Central memory CD8-positive, alpha-beta T cell (primary cell): ENCODE results near the gene CHTOP.
A peak's percentile ranks its signal among the peaks of the same experiment; 100 is the strongest.

Experiments used
- ATAC-seq: fragments of 150-1000 bp; cut with Tn5 transposase; replicated peaks from 2 replicates; pipeline ENCODE4 v1.10.0; 2022; ENCODE audit warnings: mild to moderate bottlenecking, moderate FRiP score, moderate number of reproducible peaks; ENCODE audit not compliant: poor library complexity, severe bottlenecking; ENCODE audit errors: extremely low read depth
- DNase-seq, 2 donors: peaks; one replicate each; pipeline ENCODE4 v3.0.0; 2021; ENCODE audit warnings: low spot score in 2 of 2
- H3K27ac Mint-ChIP-seq: one replicate; pipeline ENCODE4 v1.8.0; 2022; ENCODE audit warnings: low read depth, mild to moderate bottlenecking, moderate library complexity, mixed read lengths
- H3K27me3 Mint-ChIP-seq: one replicate; pipeline ENCODE4 v1.8.0; 2022; ENCODE audit warnings: mixed read lengths
- H3K36me3 Mint-ChIP-seq: one replicate; pipeline ENCODE4 v1.8.0; 2022; ENCODE audit warnings: mild to moderate bottlenecking, moderate library complexity, mixed read lengths; ENCODE audit not compliant: insufficient read depth
- H3K4me1 Mint-ChIP-seq: one replicate; pipeline ENCODE4 v1.8.0; 2022; ENCODE audit warnings: mixed read lengths
- H3K4me3 Mint-ChIP-seq: one replicate; pipeline ENCODE4 v1.8.0; 2022; ENCODE audit warnings: mild to moderate bottlenecking, moderate library complexity, mixed read lengths
- H3K9me3 Mint-ChIP-seq: one replicate; pipeline ENCODE4 v1.8.0; 2022; ENCODE audit warnings: mixed read lengths

The CHTOP gene

GRCh38 chr1:153615406-153615805, 18.5 kb upstream of the CHTOP start:
- no peak for DNase-seq
- H3K27ac Mint-ChIP-seq: no peak overlapping the region
- ATAC-seq: no peak

GRCh38 chr1:153616144-153616916, 17.5 kb upstream of the CHTOP start, which contains the start of gene S100A14:
S100A14 (minus strand) TSS chr1:153616325; CDS start chr1:153615858, 467 bp downstream.
- no peak within 1 kb of the TSS for H3K27ac Mint-ChIP-seq
- H3K4me1 Mint-ChIP-seq: no peaks in the 10 kb centered on the region
- H3K4me3 Mint-ChIP-seq: no peak within 1 kb of the TSS
- ATAC-seq: no peak
- peaks cover 5% of the 10 kb centered on the region for H3K36me3 Mint-ChIP-seq
- no peak for DNase-seq
- H3K27me3 Mint-ChIP-seq: peaks cover 14% of the 10 kb centered on the region
- H3K9me3 Mint-ChIP-seq: no peaks in the 10 kb centered on the region

More at GRCh38 chr1:153615406-153615805, 18.5 kb upstream of the CHTOP start:
- Mint-ChIP-seq H3K27me3 (peaks cover 14% of the 10 kb centered on the region), H3K4me1 (no peaks in the 10 kb centered on the region), H3K36me3 (peaks cover 5% of the 10 kb centered on the region), H3K4me3 (no peak overlapping the region), H3K9me3 (no peaks in the 10 kb centered on the region)

- DNase-seq (no peak), ATAC-seq (no peak)
- Mint-ChIP-seq H3K36me3 (peaks cover 4% of the 10 kb centered on the region), H3K27ac (no peak overlapping the region), H3K9me3 (no peaks in the 10 kb centered on the region), H3K27me3 (peaks cover 14% of the 10 kb centered on the region), H3K4me3 (no peak overlapping the region), H3K4me1 (no peaks in the 10 kb centered on the region)
Measured at GRCh38 chr1:153616917-153617311, 17.0 kb upstream of the CHTOP start.

- H3K27ac Mint-ChIP-seq: no peak overlapping the region
- no peaks in the 10 kb centered on the region for H3K4me1 Mint-ChIP-seq
- H3K9me3 Mint-ChIP-seq: no peaks in the 10 kb centered on the region
- H3K27me3 Mint-ChIP-seq: peaks cover 14% of the 10 kb centered on the region
- H3K4me3 Mint-ChIP-seq: no peak overlapping the region
- peaks cover 2% of the 10 kb centered on the region for H3K36me3 Mint-ChIP-seq
- peak; percentile 32 to 34 for DNase-seq
- peak; percentile 67 for ATAC-seq
Measured at GRCh38 chr1:153617663-153618062, 16.2 kb upstream of the CHTOP start.

GRCh38 chr1:153619171-153619570, 14.7 kb upstream of the CHTOP start:
- Mint-ChIP-seq H3K4me3 (no peak overlapping the region), H3K9me3 (no peaks in the 10 kb centered on the region), H3K27me3 (peaks cover 8% of the 10 kb centered on the region), H3K36me3 (no peaks in the 10 kb centered on the region), H3K27ac (no peak overlapping the region), H3K4me1 (no peaks in the 10 kb centered on the region)
- ATAC-seq: no peak
- no peak for DNase-seq

GRCh38 chr1:153623101-153623500, 10.8 kb upstream of the CHTOP start:
- Mint-ChIP-seq H3K27me3 (no peaks in the 10 kb centered on the region), H3K36me3 (no peaks in the 10 kb centered on the region), H3K4me1 (no peaks in the 10 kb centered on the region), H3K4me3 (no peak overlapping the region), H3K27ac (no peak overlapping the region), H3K9me3 (no peaks in the 10 kb centered on the region)
- no peak for DNase-seq
- ATAC-seq: no peak

GRCh38 chr1:153624965-153625611, 8.8 kb upstream of the CHTOP start:
- Mint-ChIP-seq H3K4me3 (no peak overlapping the region), H3K9me3 (no peaks in the 10 kb centered on the region), H3K27me3 (no peaks in the 10 kb centered on the region), H3K27ac (no peak overlapping the region), H3K4me1 (no peaks in the 10 kb centered on the region), H3K36me3 (no peaks in the 10 kb centered on the region)
- no peak for DNase-seq
- no peak for ATAC-seq

- Mint-ChIP-seq H3K27ac (no peak overlapping the region), H3K9me3 (no peaks in the 10 kb centered on the region), H3K4me1 (no peaks in the 10 kb centered on the region), H3K4me3 (no peak overlapping the region), H3K36me3 (no peaks in the 10 kb centered on the region), H3K27me3 (no peaks in the 10 kb centered on the region)
- DNase-seq (no peak), ATAC-seq (no peak)
Measured at GRCh38 chr1:153626477-153626903, 7.4 kb upstream of the CHTOP start.

- H3K27me3 Mint-ChIP-seq: no peaks in the 10 kb centered on the region
- no peak for DNase-seq
- no peak within 1 kb of the TSS for H3K4me3 Mint-ChIP-seq
- H3K36me3 Mint-ChIP-seq: no peaks in the 10 kb centered on the region
- no peaks in the 10 kb centered on the region for H3K9me3 Mint-ChIP-seq
- no peaks in the 10 kb centered on the region for H3K4me1 Mint-ChIP-seq
- H3K27ac Mint-ChIP-seq: no peak within 1 kb of the TSS
- no peak for ATAC-seq
Measured at GRCh38 chr1:153626904-153627714, 6.8 kb upstream of the CHTOP start, which contains the start of gene S100A13. S100A13 (minus strand) TSS chr1:153627505; CDS start chr1:153626472, 1,033 bp downstream.

- no peaks in the 10 kb centered on the region for H3K27me3 Mint-ChIP-seq
- no peaks in the 10 kb centered on the region for H3K9me3 Mint-ChIP-seq
- H3K27ac Mint-ChIP-seq: no peak within 1 kb of the TSS
- H3K4me1 Mint-ChIP-seq: peaks cover 1% of the 10 kb centered on the region
- no peaks in the 10 kb centered on the region for H3K36me3 Mint-ChIP-seq
- ATAC-seq: no peak
- no peak for DNase-seq
- H3K4me3 Mint-ChIP-seq: no peak within 1 kb of the TSS
Measured at GRCh38 chr1:153627715-153628626, 5.9 kb upstream of the CHTOP start, which contains the start of gene S100A1. S100A1 (plus strand) TSS chr1:153628434; CDS start chr1:153630522, 2,088 bp downstream.

GRCh38 chr1:153628638-153629342, 5.1 kb upstream of the CHTOP start:
- Mint-ChIP-seq H3K4me1 (peaks cover 10% of the 10 kb centered on the region), H3K9me3 (no peaks in the 10 kb centered on the region), H3K4me3 (no peak overlapping the region), H3K36me3 (peaks cover 6% of the 10 kb centered on the region), H3K27me3 (no peaks in the 10 kb centered on the region), H3K27ac (no peak overlapping the region)
- no peak for ATAC-seq
- no peak for DNase-seq
